Hindlimb muscle (tissue), 1 donor: ENCODE results near the gene C6orf52. TPM values are rescaled to one million over a fixed set of nuclear protein-coding genes. Genes with fewer than 3 reads are reported as not detected.
"Not testable (repeated sequence)": the region's sequence is repeated elsewhere in the genome, so short reads cannot be mapped to it uniquely, and the experiment has no call there.

Source experiments
- DNase-seq: peaks from one replicate; pipeline ENCODE4 v3.0.0-alpha.2; 2013
- polyA plus RNA-seq: library from polyadenylated mRNA; unstranded; fragments of 120-200 nt; gene quantifications from one replicate; pipeline ENCODE4 v1.2.1, GENCODE V29; 2013; ENCODE audit not compliant: insufficient read length

The C6orf52 gene
- 1.5 TPM for polyA plus RNA-seq

- peak; percentile 97 for DNase-seq
Measured at GRCh38 chr6:10694302-10695085, at the start of gene C6orf52, which contains the start of gene PAK1IP1. TSS of gene C6orf52 (minus strand) at chr6:10694616. CDS start at chr6:10687550, 7,066 bp downstream. TSS of gene PAK1IP1 (plus strand) at chr6:10694972. CDS start at chr6:10694986, 14 bp downstream.

- DNase-seq: no peak
Measured at GRCh38 chr6:10743515-10743914, 49.1 kb upstream of the C6orf52 start.

- no peak for DNase-seq
Measured at GRCh38 chr6:10742251-10742650, 47.8 kb upstream of the C6orf52 start.

DNA sequence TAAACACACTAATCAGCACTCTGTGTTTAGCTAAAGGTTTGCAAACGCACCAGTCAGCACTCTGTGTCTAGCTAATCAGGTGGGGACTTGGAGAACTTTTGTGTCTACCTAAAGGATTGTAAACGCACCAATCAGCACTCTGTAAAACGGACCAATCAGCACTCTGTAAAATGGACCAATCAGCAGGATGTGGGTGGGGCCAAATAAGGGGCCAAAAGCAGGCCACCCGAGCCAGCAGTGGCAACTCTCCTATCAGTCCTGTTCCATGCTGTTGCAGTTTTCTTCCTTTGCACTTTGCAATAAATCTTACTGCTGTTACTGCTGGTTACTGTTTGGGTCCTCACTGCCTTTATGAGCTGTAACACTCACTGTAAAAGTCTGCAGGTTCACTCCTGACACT, 47.2 kb upstream of the C6orf52 start:
- DNase-seq: not testable (repeated sequence)

- DNase-seq: no peak
Measured at GRCh38 chr6:10740061-10740460, 45.6 kb upstream of the C6orf52 start.

GRCh38 chr6:10736731-10737130, 42.3 kb upstream of the C6orf52 start:
- DNase-seq: no peak

DNA sequence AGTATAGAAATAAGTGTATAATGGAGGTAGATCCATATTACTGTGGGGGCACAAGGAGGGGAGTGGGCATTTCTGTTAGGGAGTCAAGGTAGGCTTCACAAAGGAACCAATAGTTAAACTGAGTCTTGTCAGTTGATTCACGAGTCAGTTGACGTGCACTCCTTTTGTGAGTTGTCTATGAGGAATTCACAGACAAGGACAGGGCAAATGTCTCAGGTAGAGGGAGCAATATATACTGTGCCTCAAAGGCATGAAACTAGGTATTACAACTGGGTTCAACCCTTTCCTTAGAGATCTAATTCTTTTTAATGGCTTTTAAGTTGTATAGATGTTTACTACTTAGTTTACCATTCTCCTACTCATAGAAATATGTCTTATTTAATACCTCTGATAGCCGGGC, 39.4 kb upstream of the C6orf52 start:
- DNase-seq: no peak

- no peak for DNase-seq
Measured at GRCh38 chr6:10733151-10733715, 38.8 kb upstream of the C6orf52 start.

- DNase-seq: no peak
Measured at GRCh38 chr6:10730254-10730653, 35.8 kb upstream of the C6orf52 start.

DNA sequence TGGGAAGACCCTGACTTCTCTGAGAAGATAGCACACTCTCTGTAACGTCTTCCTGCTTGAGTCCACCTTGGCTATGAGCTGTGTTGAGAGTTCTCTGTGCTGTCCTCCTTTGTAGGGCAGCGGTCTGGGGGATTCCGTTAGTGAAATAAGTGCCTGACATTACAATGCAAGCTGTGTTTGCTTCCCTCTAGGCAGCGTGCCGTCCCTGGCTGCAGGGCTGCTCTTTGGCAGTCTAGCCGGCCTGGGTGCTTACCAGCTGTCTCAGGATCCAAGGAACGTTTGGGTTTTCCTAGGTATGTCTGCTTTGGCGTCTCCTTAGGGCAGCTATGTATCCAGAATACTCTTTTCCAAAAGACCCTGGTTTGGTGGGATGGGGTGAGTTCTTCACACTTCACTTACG, 31.3 kb upstream of the C6orf52 start:
- DNase-seq: no peak

GRCh38 chr6:10725044-10725443, 30.6 kb upstream of the C6orf52 start:
- DNase-seq: no peak

GRCh38 chr6:10723567-10723881, 29.1 kb upstream of the C6orf52 start:
- no peak for DNase-seq

DNA sequence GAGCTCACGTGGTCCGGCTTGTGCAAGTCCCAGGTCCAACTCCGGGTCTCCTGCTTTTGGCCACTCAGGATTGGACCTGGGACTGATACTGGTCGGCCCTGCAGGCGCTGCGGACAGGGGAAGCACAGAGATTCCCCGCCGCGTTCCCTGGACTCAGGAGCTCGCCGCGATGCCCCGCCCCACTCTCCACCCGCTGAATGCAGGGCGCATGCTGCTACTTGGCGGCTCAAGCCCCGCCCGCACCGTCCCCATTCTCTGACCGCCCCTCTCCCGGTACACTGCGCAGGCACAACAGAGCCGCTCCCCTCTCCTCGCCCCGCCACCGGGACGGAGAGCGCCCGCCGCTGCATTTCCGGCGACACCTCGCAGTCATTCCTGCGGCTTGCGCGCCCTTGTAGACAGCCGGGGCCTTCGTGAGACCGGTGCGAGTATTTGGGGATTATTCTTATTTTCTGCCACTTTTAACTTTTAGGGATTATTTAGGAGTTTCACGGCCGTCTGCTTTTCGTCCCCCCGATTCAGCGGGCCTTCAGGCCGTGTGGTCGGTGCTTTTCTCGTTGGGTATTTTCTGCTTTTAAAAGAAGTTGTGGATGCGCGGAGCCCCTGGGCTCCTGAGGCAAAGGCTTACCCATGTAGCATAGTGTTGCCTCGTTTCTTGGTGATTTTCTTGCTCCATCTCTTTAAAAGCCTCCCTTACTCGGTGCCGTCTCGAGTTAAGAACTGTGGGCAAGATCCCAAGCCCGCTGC, 28.6 kb upstream of the C6orf52 start, which contains the start of gene TMEM14C:
TMEM14C (plus strand) TSS at position 251 of the 747 bp plus-strand sequence. CDS start 1,544 bp downstream, outside the sequence.
- peak; percentile 98 for DNase-seq

DNA sequence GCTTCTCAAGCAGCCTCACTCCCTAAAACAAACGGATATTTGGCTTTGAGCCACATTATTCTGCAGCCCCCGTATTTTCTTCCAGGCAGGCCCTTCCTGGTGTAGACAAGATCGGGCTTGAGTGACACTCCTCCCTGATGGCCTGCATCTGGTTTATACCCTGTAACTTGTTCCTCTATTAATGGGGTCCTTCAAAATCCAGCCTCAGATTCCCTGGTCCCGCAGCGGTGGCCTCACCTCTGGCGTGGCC, 28.1 kb upstream of the C6orf52 start:
- no peak for DNase-seq

DNA sequence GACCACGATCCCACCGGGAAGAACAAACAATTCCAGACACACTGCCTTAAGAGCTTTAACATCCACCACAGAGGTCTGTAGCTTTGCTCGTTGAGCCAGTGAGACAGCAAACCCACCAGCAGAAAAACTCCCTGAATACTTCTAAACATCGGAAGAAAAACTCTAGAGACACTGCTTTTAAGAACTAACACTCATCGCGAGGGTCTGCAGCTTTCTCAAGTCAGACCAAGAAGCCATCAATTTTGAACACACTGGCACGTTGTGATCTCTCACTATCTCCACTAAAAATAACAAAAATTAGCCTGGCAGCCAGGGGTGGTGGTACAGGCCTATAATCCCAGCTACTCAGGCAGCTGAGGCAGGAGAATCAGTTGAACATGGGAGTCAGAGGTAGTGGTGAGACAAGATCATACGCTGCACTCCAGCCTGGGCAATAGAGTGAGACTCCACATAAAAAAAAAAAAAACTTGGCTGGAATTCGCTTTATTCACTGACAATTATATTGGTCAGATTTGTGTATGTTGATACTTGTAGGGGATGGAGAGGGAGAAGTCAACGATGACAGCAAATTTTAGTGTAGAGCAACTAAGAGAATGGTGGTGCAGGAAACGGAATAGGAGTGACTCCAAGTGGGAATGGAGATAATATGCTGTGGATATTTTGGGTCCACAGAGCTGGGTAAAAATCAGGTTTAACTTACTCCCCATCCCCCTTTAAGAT, 27.6 kb upstream of the C6orf52 start:
- no peak for DNase-seq

DNA sequence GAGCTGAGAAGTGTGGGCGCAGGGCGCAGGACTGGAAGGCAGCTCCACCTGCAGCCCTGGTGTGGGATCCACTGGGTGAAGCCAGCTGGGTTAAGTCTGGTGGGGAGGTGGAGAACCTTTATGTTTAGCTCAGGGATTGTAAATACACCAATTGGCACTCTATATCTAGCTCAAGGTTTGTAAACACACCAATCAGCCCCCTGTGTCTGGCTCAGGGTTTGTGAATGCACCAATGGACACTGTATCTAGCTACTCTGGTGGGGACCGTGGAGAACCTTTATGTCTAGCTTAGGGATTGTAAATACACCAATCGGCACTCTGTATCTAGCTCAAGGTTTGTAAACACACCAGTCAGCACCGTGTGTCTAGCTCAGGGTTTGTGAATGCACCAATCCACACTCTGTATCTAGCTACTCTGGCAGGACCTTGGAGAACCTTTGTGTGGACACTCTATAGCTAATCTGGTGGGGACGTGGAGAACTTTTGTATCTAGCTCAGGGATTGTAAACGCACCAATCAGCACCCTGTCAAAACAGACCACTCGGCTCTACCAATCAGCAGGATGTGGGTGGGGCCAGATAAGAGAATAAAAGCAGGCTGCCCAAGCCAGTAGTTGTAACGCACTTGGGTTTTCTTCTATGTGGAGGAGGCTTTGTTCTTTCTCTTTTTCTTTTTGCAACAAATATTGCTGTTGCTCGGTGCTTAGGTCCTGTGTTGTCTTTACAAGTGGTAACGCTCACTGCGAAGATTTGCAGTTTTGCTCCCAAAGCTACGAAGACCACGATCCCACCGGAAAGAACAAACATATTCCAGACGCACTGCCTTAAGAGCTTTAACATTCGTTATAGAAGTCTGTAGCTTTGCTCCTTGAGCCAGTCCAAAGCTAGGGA, 26.8 kb upstream of the C6orf52 start:
- DNase-seq: not testable (repeated sequence)

DNA sequence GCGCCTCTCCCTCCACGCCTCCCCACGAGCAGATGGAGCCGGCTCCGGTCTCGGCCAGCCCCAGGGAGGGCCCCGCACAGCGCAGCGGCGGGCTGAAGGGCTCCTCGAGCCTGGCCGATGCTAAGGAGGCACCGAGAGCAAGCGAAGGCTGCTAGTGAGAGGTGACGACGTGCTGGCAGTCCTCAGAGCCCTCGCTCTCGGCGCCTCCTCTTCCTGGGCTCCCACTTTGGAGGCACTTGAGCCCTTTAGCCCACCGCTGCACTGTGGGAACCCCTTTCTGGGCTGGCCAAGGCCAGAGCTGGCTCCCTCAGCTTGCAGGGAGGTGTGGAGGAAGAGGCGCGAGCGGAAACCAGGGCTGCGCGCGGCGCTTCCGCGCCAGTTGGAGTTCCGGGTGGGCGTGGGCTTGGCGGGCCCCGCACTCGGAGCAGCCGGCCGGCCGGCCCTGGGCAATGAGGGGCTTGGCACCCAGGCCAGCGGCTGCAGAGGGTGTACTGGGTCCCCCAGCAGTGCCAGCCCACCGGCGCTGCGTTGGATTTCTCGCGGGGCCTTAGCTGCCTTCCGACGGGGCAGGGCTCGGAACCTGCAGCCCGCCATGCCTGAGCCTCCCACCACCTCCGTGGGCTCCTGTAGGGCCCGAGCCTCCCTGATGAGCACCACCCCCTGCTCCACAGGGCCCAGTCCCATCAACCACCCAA, 26.0 kb upstream of the C6orf52 start:
- peak; percentile 61 for DNase-seq

GRCh38 chr6:10719964-10720264, 25.5 kb upstream of the C6orf52 start:
- DNase-seq: peak; percentile 47

DNA sequence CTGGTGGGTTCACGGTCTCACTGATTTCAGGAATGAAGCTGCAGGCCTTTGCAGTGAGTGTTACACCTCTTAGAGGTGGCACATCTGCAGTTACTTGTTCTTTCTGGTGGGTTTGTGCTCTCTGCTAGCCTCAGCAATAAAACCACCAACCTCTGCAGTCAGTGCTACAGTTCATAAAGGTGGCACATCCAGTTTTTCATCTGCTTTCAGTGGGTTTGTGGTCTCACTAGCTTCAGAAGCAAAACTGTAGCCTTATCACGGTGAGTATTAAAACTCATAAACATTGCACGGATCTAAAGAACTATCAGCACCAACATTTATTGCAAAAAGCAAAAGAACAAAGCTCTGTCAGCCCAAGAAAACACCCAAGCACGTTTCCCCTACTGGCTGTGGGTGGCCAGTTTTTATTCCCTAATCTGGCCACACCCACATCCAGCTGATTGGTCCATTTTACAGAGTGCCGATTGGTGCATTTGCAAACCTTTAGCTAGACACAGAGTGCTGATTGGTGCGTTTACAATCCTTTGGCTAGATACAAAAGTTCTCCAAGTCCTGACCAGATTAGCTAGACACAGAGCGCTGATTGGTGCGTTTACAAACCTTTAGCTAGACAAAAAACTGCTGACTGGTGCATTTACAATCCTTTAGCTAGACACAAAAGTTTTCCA, 25.0 kb upstream of the C6orf52 start:
- no peak for DNase-seq

GRCh38 chr6:10713962-10714361, 19.5 kb upstream of the C6orf52 start:
- no peak for DNase-seq

DNA sequence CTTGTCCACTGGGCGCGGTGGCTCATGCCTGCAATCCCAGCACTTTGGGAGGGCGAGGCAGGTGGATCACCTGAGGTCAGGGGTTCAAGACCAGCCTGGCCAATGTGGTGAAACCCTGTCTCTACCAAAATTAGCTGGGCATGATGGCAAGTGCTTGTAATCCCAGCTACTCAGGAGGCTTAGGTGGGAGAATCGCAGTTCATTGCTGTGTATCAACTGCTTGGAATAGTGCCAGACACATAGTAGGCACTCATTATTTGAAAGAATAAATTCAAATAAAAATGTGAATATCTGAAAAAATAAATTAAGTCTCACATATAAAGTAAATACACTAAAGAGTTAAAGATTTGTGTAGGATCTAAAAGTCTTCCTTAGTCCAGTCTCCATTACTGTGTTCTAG, 2.2 kb upstream of the C6orf52 start:
- no peak for DNase-seq
